HG02981 (cell line): ENCODE data around the gene OR2T11.
"Not testable (repeated sequence)": the region's sequence is repeated elsewhere in the genome, so short reads cannot be mapped to it uniquely, and the experiment has no call there.

ENCODE experiments used
- ATAC-seq: cut with Tn5 transposase; IDR thresholded peaks from one replicate; pipeline ENCODE4 v1.9.1; 2021; ENCODE audit warnings: mild to moderate bottlenecking, moderate library complexity; ENCODE audit not compliant: unreplicated experiment

OR2T11 gene

GRCh38 chr1:248621770-248622169 is 13.1 kb downstream of the OR2T11 start:
- no peak for ATAC-seq

- no peak for ATAC-seq
Observed at GRCh38 chr1:248618878-248619277, 16.0 kb downstream of the OR2T11 start.

GRCh38 chr1:248618119-248618518 is 16.8 kb downstream of the OR2T11 start:
- no peak for ATAC-seq

- no peak for ATAC-seq
Observed at GRCh38 chr1:248613742-248614141, 21.1 kb downstream of the OR2T11 start.

GRCh38 chr1:248611883-248612414 is 22.9 kb downstream of the OR2T11 start:
- ATAC-seq, result no peak

GRCh38 chr1:248610301-248610700 is 24.6 kb downstream of the OR2T11 start:
- no peak for ATAC-seq

GRCh38 chr1:248599396-248599795 is 35.5 kb downstream of the OR2T11 start:
- ATAC-seq, result no peak

GRCh38 chr1:248597589-248597988 is 37.3 kb downstream of the OR2T11 start, which contains the start of gene OR2T10:
Gene OR2T10 (minus strand): TSS chr1:248597700. CDS start chr1:248593768, 3,932 bp downstream.
- ATAC-seq, result no peak

- no peak for ATAC-seq
Observed at GRCh38 chr1:248596615-248597014, 38.3 kb downstream of the OR2T11 start.

GRCh38 chr1:248593226-248593625 is 41.7 kb downstream of the OR2T11 start:
- no peak for ATAC-seq

GRCh38 chr1:248592655-248593054 is 42.2 kb downstream of the OR2T11 start:
- no peak for ATAC-seq

- no peak for ATAC-seq
Observed at GRCh38 chr1:248590055-248590454, 44.8 kb downstream of the OR2T11 start.

- ATAC-seq, result no peak
Observed at GRCh38 chr1:248589334-248589733, 45.6 kb downstream of the OR2T11 start.

- ATAC-seq, result no peak
Observed at GRCh38 chr1:248585266-248585665, 49.6 kb downstream of the OR2T11 start.

GRCh38 chr1:248576260-248576980 is 58.5 kb downstream of the OR2T11 start:
- ATAC-seq, result no peak

- ATAC-seq, result not testable (repeated sequence)
Observed at GRCh38 chr1:248574657-248575056, 60.2 kb downstream of the OR2T11 start, which contains the start of gene OR2T34. Gene OR2T34 (minus strand): TSS chr1:248574757. CDS start chr1:248574757, 0 bp downstream.

- ATAC-seq, result not testable (repeated sequence)
Observed at GRCh38 chr1:248573856-248574255, 61.0 kb downstream of the OR2T11 start.
